ENCODE results near the gene LRCOL1.

LRCOL1 gene

GRCh38 chr12:132570635-132571034 is 39.7 kb downstream of the LRCOL1 start:
- peaks cover 99% of the 10 kb centered on the region for H4K20me1 ChIP-seq
- 0 out of 2 replicates have a peak overlapping the region, but pooled peaks have one; percentile 22 for H3K27ac ChIP-seq
- no peaks in the 10 kb centered on the region for H3K27me3 ChIP-seq
- H3K4me3 ChIP-seq = no peak overlapping the region
- H3K9ac ChIP-seq = no peak overlapping the region
- peaks cover 44% of the 10 kb centered on the region for H3K4me1 ChIP-seq
- no peak for TF ChIP-seq Cebpa-rat (IDR thresholded peaks at IDR 0.05)
- no peak overlapping the region for H3K4me2 ChIP-seq
- no peaks in the 10 kb centered on the region for H3K9me3 ChIP-seq
- H3K36me3 ChIP-seq = peaks cover 97% of the 10 kb centered on the region

- Histone ChIP-seq H3K4me2 (peak overlapping the region; percentile 83; the same call in 1 of the 2 replicates), H3K36me3 (peaks cover 97% of the 10 kb centered on the region), H3K9me3 (no peaks in the 10 kb centered on the region), H3K27ac (peak overlapping the region; percentile 76; the same call in 1 of the 2 replicates), H4K20me1 (peaks cover 99% of the 10 kb centered on the region), H3K4me1 (peaks cover 49% of the 10 kb centered on the region), H3K4me3 (no peak overlapping the region), H3K27me3 (no peaks in the 10 kb centered on the region), H3K9ac (no peak overlapping the region)
- TF ChIP-seq Cebpa-rat (IDR thresholded peaks at IDR 0.05) = no peak
These were observed 40.4 kb downstream of the LRCOL1 start for GRCh38 chr12:132569856-132570480.

DNA sequence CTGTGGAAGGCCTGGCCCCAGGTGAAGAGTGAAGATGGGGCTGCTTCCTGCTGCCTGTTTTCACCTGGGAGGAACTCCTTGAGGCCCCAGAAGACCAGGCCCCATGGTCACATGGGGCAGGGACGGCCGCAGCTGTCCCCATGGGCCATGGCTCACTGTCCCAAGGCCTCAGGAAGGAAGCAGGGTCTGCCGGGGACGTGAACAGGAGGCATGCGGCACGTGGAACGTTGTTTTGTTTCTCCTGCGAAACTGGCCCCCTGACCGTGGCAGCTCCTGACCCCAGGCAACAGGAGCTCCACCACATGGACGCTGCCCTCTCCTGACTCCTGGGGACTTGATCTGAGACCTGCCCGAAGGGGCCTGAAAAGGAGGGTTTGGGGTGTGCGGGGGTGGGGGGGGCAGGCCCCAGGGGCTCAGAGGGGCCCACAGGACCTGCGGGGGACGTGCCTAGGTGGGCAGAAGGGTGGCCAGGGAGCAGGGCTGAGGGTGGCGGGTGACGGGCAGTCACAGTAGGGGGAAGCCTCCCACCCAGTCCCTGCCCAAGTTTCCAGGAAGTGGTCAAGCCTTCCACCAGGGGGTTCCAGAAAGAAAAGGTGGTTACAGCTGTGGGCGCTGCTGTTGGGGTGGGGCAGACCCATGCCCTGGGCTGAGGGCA is 41.4 kb downstream of the LRCOL1 start:
- Histone ChIP-seq H3K36me3 (peaks cover 95% of the 10 kb centered on the region), H3K9me3 (no peaks in the 10 kb centered on the region), H3K4me2 (peak overlapping the region; percentile 83), H3K27ac (peak overlapping the region; percentile 76), H3K4me3 (no peak overlapping the region), H4K20me1 (peaks cover 99% of the 10 kb centered on the region), H3K27me3 (no peaks in the 10 kb centered on the region), H3K4me1 (peaks cover 56% of the 10 kb centered on the region), H3K9ac (peak overlapping the region; percentile 69)
- no peak for TF ChIP-seq Cebpa-rat (IDR thresholded peaks at IDR 0.05)

DNA sequence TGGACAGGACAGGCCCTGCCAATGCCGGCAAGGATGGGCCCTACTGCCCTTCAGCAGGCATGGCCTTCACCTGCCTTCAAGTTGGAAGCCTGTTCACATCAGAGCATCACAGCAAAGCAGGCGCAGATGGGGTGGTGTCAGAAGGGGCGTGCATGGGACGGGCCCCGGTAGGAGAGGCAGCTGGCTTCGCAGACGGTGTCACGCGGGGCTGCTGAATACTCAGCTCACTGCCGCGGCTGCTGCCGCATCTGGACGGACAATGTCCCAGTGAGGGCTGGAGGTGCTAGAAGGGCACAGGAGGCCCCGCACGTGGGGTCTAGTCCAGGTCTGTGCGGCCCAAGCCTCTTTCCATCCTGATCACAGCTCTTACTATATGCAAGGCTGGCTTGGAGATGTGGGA is 42.1 kb downstream of the LRCOL1 start:
- no peaks in the 10 kb centered on the region for H3K9me3 ChIP-seq
- H4K20me1 ChIP-seq = peaks cover 99% of the 10 kb centered on the region
- H3K36me3 ChIP-seq = peaks cover 90% of the 10 kb centered on the region
- H3K9ac ChIP-seq = peak overlapping the region; percentile 69
- peak overlapping the region; percentile 83 for H3K4me2 ChIP-seq
- no peak overlapping the region for H3K4me3 ChIP-seq
- H3K4me1 ChIP-seq = peaks cover 58% of the 10 kb centered on the region
- H3K27ac ChIP-seq = peak overlapping the region; percentile 76
- H3K27me3 ChIP-seq = no peaks in the 10 kb centered on the region
- no peak for TF ChIP-seq Cebpa-rat (IDR thresholded peaks at IDR 0.05)

- peak overlapping the region; percentile 69; the same call in 1 of the 2 replicates for H3K9ac ChIP-seq
- H4K20me1 ChIP-seq = peaks cover 99% of the 10 kb centered on the region
- H3K27ac ChIP-seq = peak overlapping the region; percentile 30; the same call in 1 of the 2 replicates
- H3K4me3 ChIP-seq = no peak overlapping the region
- peaks cover 84% of the 10 kb centered on the region for H3K36me3 ChIP-seq
- no peaks in the 10 kb centered on the region for H3K9me3 ChIP-seq
- no peak for TF ChIP-seq Cebpa-rat (IDR thresholded peaks at IDR 0.05)
- peaks cover 70% of the 10 kb centered on the region for H3K4me1 ChIP-seq
- H3K27me3 ChIP-seq = no peaks in the 10 kb centered on the region
- peak overlapping the region; percentile 83 for H3K4me2 ChIP-seq
These were observed 43.8 kb downstream of the LRCOL1 start for GRCh38 chr12:132566516-132567131.

GRCh38 chr12:132565365-132565764 is 45.0 kb downstream of the LRCOL1 start:
- peaks cover 73% of the 10 kb centered on the region for H3K4me1 ChIP-seq
- no peaks in the 10 kb centered on the region for H3K27me3 ChIP-seq
- H3K9me3 ChIP-seq = no peaks in the 10 kb centered on the region
- TF ChIP-seq Cebpa-rat (IDR thresholded peaks at IDR 0.05) = no peak
- H3K4me2 ChIP-seq = peak overlapping the region; percentile 30; the same call in 1 of the 2 replicates
- no peak overlapping the region for H3K4me3 ChIP-seq
- no peak overlapping the region for H3K27ac ChIP-seq
- H3K36me3 ChIP-seq = peaks cover 77% of the 10 kb centered on the region
- H4K20me1 ChIP-seq = peaks cover 100% of the 10 kb centered on the region
- H3K9ac ChIP-seq = peak overlapping the region; percentile 19; the same call in 1 of the 2 replicates

GRCh38 chr12:132563911-132564310 is 46.5 kb downstream of the LRCOL1 start:
- peak overlapping the region; percentile 53 for H3K4me2 ChIP-seq
- peak overlapping the region; percentile 30; the same call in 1 of the 2 replicates for H3K27ac ChIP-seq
- TF ChIP-seq Cebpa-rat (IDR thresholded peaks at IDR 0.05) = no peak
- H4K20me1 ChIP-seq = peaks cover 85% of the 10 kb centered on the region
- H3K9ac ChIP-seq = 0 out of 2 replicates have a peak overlapping the region, but pooled peaks have one; percentile 29
- H3K27me3 ChIP-seq = no peaks in the 10 kb centered on the region
- no peak overlapping the region for H3K4me3 ChIP-seq
- peaks cover 71% of the 10 kb centered on the region for H3K4me1 ChIP-seq
- peaks cover 64% of the 10 kb centered on the region for H3K36me3 ChIP-seq
- H3K9me3 ChIP-seq = no peaks in the 10 kb centered on the region

DNA sequence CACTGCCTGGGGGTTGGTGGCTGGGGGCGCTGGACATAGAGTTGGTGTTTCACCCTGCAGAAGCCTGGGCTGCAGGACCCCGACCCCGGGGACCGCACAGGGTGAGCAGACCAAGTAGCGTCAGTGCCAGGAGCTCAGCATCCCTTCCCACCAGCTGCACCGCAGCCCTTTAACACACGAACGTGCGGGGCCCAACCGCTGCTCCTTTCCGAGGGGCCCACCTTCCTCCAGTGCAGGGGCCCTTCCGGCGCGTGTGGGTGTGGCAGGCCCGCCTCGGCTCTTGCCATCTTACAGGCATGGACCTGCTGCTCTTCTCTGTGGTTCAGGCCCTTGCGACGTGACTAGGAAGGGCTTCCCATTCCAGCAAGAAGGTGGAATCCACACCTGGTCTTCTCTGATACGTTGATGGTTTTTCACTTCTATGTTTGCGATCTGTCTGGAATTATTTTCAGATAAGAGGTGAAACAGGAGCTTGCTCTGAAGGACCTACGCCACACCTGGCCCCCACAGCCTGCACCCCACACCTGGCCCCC is 47.8 kb downstream of the LRCOL1 start:
- Histone ChIP-seq H3K36me3 (peaks cover 51% of the 10 kb centered on the region), H3K9ac (peak overlapping the region; percentile 99), H3K27me3 (no peaks in the 10 kb centered on the region), H4K20me1 (peaks cover 71% of the 10 kb centered on the region), H3K4me1 (peaks cover 71% of the 10 kb centered on the region), H3K27ac (peak overlapping the region; percentile 99; the same call in 1 of the 2 replicates), H3K4me2 (peak overlapping the region; percentile 96), H3K4me3 (peak overlapping the region; percentile 98), H3K9me3 (no peaks in the 10 kb centered on the region)
- TF ChIP-seq Cebpa-rat (IDR thresholded peaks at IDR 0.05) = no peak

DNA sequence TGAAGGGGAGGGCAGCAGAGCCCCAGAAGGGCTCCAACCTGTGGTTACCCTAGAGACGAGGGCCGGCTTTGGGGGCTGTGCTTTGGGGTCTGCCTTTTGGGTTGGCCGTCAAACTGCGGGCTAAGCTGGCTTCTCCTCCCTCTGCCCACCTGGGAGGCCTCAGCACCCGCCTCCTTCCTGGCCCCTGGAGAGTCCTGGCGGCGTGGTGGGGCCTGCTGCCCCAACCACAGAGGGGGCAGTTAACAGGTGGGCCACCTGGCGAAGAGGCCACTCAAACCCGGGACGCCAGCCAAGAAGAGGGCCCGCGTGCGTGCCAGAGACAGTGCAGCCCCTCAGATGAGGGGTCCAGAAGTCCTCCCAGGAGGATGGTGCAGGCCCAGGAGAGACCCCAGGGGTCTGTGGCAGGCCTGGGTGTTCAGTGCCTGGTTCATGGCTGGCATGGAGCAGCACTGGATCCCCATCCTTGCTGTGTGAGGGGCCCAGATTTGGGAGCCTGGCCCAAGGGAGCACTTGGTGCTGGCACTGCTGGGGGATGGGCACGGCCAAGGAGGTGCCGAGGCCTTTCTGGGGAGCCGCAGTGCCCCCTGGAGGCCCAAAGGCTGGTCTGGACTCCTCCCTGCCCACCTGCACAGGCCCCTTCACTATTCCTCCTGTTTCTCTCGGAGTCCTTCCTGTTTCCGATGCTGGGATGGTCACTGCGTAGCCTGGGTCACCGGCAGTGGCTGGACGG is 48.8 kb downstream of the LRCOL1 start:
- Histone ChIP-seq H3K27ac (peak overlapping the region; percentile 99), H3K36me3 (peaks cover 41% of the 10 kb centered on the region), H4K20me1 (peaks cover 62% of the 10 kb centered on the region), H3K9me3 (no peaks in the 10 kb centered on the region), H3K9ac (peak overlapping the region; percentile 99), H3K4me2 (peak overlapping the region; percentile 96), H3K4me3 (peak overlapping the region; percentile 98), H3K4me1 (peaks cover 71% of the 10 kb centered on the region), H3K27me3 (no peaks in the 10 kb centered on the region)
- TF ChIP-seq Cebpa-rat (IDR thresholded peaks at IDR 0.05) = no peak
